GM10266 (cell line): Measurements from ENCODE around the gene FAM193A.

Source experiments
- DNase-seq: peaks from one replicate; pipeline ENCODE4 v3.0.0; 2012; ENCODE audit errors: extremely low spot score
- CTCF ChIP-seq: IDR thresholded peaks from 2 replicates; pipeline ENCODE4 v1.5.1; 2012; ENCODE audit warnings: mild to moderate bottlenecking, low read depth; ENCODE audit not compliant: control insufficient read depth, insufficient read depth; ENCODE audit errors: missing control alignments

FAM193A gene

GRCh38 chr4:2742823-2743517, 206.5 kb downstream of the FAM193A start:
- no peak for DNase-seq
- no peak for TF ChIP-seq CTCF

GRCh38 chr4:2743518-2744445, 207.3 kb downstream of the FAM193A start:
- no peak for DNase-seq
- TF ChIP-seq CTCF = no peak

GRCh38 chr4:2744576-2745270, 208.3 kb downstream of the FAM193A start:
- TF ChIP-seq CTCF = no peak
- DNase-seq = no peak

- no peak for DNase-seq
- TF ChIP-seq CTCF = no peak
These were observed 209.1 kb downstream of the FAM193A start for GRCh38 chr4:2745516-2745915.

DNA sequence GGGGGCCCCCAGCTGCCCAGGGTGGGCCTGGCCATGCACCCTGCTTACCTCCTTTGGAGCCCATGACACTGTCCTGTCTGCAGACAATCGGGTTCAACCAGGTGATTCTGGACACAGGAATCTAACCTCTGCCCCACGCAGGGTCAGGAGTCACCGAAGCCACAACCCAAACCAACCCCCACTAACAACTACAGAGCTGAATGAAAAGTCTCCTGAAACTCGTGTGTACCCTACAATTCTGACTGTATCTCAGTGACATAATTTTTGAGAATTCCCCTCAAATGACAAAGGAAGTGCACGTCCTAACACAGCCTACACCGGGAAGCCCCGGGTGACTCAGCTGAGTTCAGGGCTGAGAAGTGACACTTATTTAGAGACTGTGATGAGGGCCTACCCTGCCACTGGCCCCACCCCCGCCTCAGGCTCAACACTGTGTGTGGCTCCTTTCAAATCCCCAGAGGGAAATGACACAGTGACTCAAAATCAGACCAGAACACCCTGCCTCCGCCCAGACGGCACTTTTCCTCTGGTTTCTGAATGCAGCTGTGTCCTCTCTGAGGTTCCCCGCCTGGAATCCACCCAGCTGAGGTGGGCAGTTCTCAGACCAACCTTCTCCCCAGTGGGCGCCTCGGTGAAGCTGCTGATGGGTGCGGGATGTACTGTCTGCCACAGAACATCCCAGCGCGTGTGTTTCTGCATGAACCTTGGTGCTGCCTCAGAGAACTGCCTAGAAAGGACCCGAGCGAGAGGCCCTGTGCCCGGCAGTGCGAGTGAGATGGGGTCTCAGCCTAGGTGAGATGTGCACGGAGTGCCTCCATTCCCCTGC, 209.7 kb downstream of the FAM193A start:
- TF ChIP-seq CTCF = no peak
- peak; percentile 95 for DNase-seq

- TF ChIP-seq CTCF = no peak
- DNase-seq = no peak
These were observed 210.6 kb downstream of the FAM193A start for GRCh38 chr4:2746891-2747695.
